Esophagus mucosa (tissue), 1 donor: Measurements from ENCODE around the gene ATIC. TPM values are rescaled to one million over a fixed set of nuclear protein-coding genes. Genes with fewer than 3 reads are reported as not detected.

Experiments used
- total RNA-seq: library from RNA; stranded (reverse); gene quantifications from one replicate; pipeline ENCODE4 v1.2.4, GENCODE V29; 2023
- donor health status: DM: yes; HTN: yes; CAD: no.

Gene ATIC
- total RNA-seq, 1 donor from 2014 or later = 67.1 TPM

Other genes with a start within 250 kb of the ATIC start
- 14.2 TPM for gene ABCA12, start 173.4 kb upstream of the ATIC start, total RNA-seq
- 24.2 TPM for gene FN1, start 124.0 kb downstream of the ATIC start, total RNA-seq